ENCODE measurements around the gene FAM83E. TPM values are rescaled to one million over a fixed set of nuclear protein-coding genes. Genes with fewer than 3 reads are reported as not detected.
A peak's percentile ranks its signal among the peaks of the same experiment; 100 is the strongest.

FAM83E gene
- total and polyA plus RNA-seq, 4 donors = 0.45 to 12.3 (median 0.74) TPM; not detected in 1

DNA sequence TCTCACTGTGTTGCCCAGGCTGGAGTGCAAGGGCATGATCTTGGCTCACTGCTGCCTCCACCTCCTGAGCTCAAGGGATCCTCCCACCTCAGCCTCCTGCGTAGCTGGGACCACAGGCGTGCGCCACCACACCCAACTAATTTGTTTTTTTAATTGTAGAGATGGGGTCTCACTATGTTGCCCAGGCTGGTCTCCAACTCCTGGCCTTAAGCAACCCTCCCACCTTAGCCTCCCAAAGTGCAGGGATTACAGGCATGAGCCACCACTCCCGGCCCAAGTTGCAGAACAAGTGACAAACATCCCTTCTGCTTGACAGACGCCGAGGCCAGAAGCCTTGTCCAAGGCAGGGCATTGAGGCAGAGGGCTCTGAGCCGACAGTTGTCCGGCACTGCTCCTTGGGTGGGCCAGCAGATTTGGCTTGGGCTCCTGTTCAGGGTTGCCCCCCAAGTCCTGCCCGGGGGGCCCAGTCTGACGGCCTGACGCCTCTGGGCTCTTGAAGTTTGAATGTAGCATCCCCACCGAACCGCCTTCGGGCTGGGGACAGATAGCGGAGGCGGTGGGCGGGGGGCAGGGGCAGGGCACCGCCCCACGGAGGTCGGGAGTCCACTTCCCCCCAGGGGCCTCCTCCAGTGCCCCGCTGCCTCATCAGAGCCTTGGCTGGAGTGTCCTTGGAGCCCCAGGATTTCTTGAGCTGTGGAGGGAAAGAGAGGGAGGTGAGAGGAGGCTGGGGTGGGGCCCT lies 14.0 kb downstream of the FAM83E start:
- H3K9me3 ChIP-seq (ENCODE audit: control insufficient read depth, low read length) = no peaks in the 10 kb centered on the region
- no peak overlapping the region for H3K27ac ChIP-seq (ENCODE audit: low read depth in 1 of 2, low read length in 2 of 2)
- no peak overlapping the region for H3K4me3 ChIP-seq (ENCODE audit: low read length in 2 of 2)
- no peak for ATAC-seq (ENCODE audit: low FRiP score)
- H3K36me3 ChIP-seq (ENCODE audit: control insufficient read depth in 1 of 2, insufficient read depth in 2 of 2, low read length in 1 of 2) = no peaks in the 10 kb centered on the region
- WGBS, 2 donors = 84 to 87% methylated on average over 21 of the region's 21 CpGs
- intact Hi-C loops (cut with DNase I) = no loop called here
- H3K4me1 ChIP-seq (ENCODE audit: control insufficient read depth in 1 of 2, insufficient read depth in 2 of 2, low read length in 2 of 2) = no peaks in the 10 kb centered on the region
- no peak for DNase-seq
- H3K27me3 ChIP-seq (ENCODE audit: control insufficient read depth in 1 of 2, insufficient read depth in 2 of 2, low read length in 1 of 2) = no peaks in the 10 kb centered on the region

DNA sequence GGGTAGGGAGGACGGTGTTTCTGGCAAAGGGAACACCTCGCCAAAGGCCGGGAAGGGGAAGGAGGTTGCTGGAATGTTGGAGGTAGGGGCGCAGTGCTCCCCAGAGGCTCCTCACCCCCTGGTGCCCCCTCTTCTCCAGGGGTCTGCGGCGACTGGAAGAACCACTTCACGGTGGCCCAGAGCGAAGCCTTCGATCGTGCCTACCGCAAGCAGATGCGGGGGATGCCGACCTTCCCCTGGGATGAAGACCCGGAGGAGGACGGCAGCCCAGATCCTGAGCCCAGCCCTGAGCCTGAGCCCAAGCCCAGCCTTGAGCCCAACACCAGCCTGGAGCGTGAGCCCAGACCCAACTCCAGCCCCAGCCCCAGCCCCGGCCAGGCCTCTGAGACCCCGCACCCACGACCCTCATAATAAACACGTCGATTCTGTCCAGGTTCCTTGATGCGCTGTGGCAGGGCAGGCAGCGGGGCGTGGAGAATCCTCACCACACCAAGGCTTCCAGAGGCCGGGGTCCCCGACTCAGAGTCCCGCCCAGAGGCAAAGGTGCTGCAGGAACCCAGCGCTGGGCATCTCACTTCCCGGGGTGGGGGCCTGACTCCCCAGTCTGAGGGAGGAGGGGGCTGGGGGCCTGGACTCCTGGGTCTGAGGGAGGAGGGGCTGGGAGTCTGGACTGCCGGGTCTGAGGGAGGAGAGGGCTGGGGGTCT lies 15.7 kb downstream of the FAM83E start:
- DNase-seq = no peak
- ATAC-seq (ENCODE audit: low FRiP score) = no peak
- H3K36me3 ChIP-seq (ENCODE audit: control insufficient read depth in 1 of 2, insufficient read depth in 2 of 2, low read length in 1 of 2) = no peaks in the 10 kb centered on the region
- H3K27me3 ChIP-seq (ENCODE audit: control insufficient read depth in 1 of 2, insufficient read depth in 2 of 2, low read length in 1 of 2) = no peaks in the 10 kb centered on the region
- no peak overlapping the region for H3K4me3 ChIP-seq (ENCODE audit: low read length in 2 of 2)
- no peaks in the 10 kb centered on the region for H3K9me3 ChIP-seq (ENCODE audit: control insufficient read depth, low read length)
- intact Hi-C loops (cut with DNase I) = no loop called here
- WGBS, 2 donors = 68 to 69% methylated on average over 30 of the region's 30 CpGs
- H3K27ac ChIP-seq (ENCODE audit: low read depth in 1 of 2, low read length in 2 of 2) = no peak overlapping the region
- H3K4me1 ChIP-seq (ENCODE audit: control insufficient read depth in 1 of 2, insufficient read depth in 2 of 2, low read length in 2 of 2) = no peaks in the 10 kb centered on the region

DNA sequence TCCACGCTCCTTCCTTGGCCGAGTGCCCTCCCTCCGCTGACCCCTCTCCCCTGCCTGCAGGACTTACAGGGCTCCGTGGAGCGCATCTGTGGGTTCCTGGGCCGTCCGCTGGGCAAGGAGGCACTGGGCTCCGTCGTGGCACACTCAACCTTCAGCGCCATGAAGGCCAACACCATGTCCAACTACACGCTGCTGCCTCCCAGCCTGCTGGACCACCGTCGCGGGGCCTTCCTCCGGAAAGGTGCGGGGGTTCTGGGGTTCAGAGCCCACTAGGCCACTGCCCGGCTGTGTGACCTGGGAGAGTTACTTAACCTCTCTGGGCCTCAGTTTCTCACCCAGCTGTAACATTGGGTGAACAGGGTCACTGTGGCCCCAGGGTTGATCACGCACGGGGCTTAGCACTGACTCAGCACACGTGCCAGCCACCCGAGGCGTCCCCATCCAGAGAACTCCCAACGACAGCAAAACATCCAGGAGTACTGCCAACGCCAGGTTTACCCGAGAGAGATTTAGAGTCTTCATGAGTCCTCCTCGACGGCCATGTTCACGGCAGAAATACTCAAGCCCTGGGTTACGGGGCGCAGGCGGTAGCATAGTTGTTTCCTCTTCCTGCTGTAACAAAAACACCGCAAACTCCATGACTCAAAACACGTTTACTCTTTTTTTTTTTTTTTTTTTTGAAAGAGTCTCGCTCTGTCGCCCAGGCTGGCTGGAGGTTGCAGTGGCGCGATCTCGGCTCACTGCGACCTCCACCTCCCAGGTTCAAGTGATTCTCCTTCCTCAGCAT lies 18.0 kb downstream of the FAM83E start:
- no peaks in the 10 kb centered on the region for H3K9me3 ChIP-seq (ENCODE audit: control insufficient read depth, low read length)
- DNase-seq (no peak), ATAC-seq (ENCODE audit: low FRiP score) (no peak)
- H3K27ac ChIP-seq (ENCODE audit: low read depth in 1 of 2, low read length in 2 of 2) = no peak overlapping the region
- H3K4me1 ChIP-seq (ENCODE audit: control insufficient read depth in 1 of 2, insufficient read depth in 2 of 2, low read length in 2 of 2) = no peaks in the 10 kb centered on the region
- H3K4me3 ChIP-seq (ENCODE audit: low read length in 2 of 2) = no peak overlapping the region
- no peaks in the 10 kb centered on the region for H3K36me3 ChIP-seq (ENCODE audit: control insufficient read depth in 1 of 2, insufficient read depth in 2 of 2, low read length in 1 of 2)
- WGBS, 2 donors = 79 to 82% methylated on average over 38 to 39 of the region's 39 CpGs
- no peaks in the 10 kb centered on the region for H3K27me3 ChIP-seq (ENCODE audit: control insufficient read depth in 1 of 2, insufficient read depth in 2 of 2, low read length in 1 of 2)
- intact Hi-C loops (cut with DNase I) = no loop called here

DNA sequence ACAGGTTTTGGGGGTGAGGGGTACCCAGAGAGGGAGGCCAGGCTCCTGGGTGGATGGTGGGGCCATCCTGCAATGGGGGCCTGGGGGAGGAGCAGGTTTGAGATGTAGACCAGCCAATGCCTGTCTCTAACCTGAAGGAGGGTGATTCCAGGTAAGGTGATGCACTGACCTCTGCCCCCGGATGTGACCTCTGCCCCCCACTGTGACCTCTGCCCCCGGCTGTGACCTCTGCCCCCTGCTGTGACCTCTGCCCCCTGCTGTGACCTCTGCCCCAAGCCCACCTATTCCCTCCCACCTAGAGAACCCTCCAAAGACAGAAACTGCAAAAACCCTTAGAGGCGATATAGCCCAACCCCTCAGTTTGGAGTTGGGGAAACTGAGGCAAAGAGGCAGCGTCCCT lies 18.6 kb downstream of the FAM83E start:
- no peaks in the 10 kb centered on the region for H3K27me3 ChIP-seq (ENCODE audit: control insufficient read depth in 1 of 2, insufficient read depth in 2 of 2, low read length in 1 of 2)
- intact Hi-C loops (cut with DNase I) = no loop called here
- no peaks in the 10 kb centered on the region for H3K36me3 ChIP-seq (ENCODE audit: control insufficient read depth in 1 of 2, insufficient read depth in 2 of 2, low read length in 1 of 2)
- no peak for DNase-seq
- no peak for ATAC-seq (ENCODE audit: low FRiP score)
- no peak overlapping the region for H3K27ac ChIP-seq (ENCODE audit: low read depth in 1 of 2, low read length in 2 of 2)
- 81 to 88% methylated on average over 3 to 4 of the region's 4 CpGs for WGBS, 2 donors
- H3K4me3 ChIP-seq (ENCODE audit: low read length in 2 of 2) = no peak overlapping the region
- H3K9me3 ChIP-seq (ENCODE audit: control insufficient read depth, low read length) = no peaks in the 10 kb centered on the region
- no peaks in the 10 kb centered on the region for H3K4me1 ChIP-seq (ENCODE audit: control insufficient read depth in 1 of 2, insufficient read depth in 2 of 2, low read length in 2 of 2)

- no peaks in the 10 kb centered on the region for H3K4me1 ChIP-seq (ENCODE audit: control insufficient read depth in 1 of 2, insufficient read depth in 2 of 2, low read length in 2 of 2)
- no peaks in the 10 kb centered on the region for H3K27me3 ChIP-seq (ENCODE audit: control insufficient read depth in 1 of 2, insufficient read depth in 2 of 2, low read length in 1 of 2)
- H3K36me3 ChIP-seq (ENCODE audit: control insufficient read depth in 1 of 2, insufficient read depth in 2 of 2, low read length in 1 of 2) = no peaks in the 10 kb centered on the region
- 72 to 79% methylated on average over 6 of the region's 6 CpGs for whole genome bisulfite sequencing, 2 donors
- DNase-seq (no peak), ATAC-seq (ENCODE audit: low FRiP score) (no peak)
- no peak overlapping the region for H3K27ac ChIP-seq (ENCODE audit: low read depth in 1 of 2, low read length in 2 of 2)
- no peaks in the 10 kb centered on the region for H3K9me3 ChIP-seq (ENCODE audit: control insufficient read depth, low read length)
- intact Hi-C loops (cut with DNase I) = no loop called here
- H3K4me3 ChIP-seq (ENCODE audit: low read length in 2 of 2) = no peak overlapping the region
Observed at GRCh38 chr19:48595833-48596232, 19.0 kb downstream of the FAM83E start.

GRCh38 chr19:48595171-48595570 lies 19.7 kb downstream of the FAM83E start:
- Histone ChIP-seq H3K4me1 (ENCODE audit: control insufficient read depth in 1 of 2, insufficient read depth in 2 of 2, low read length in 2 of 2) (no peaks in the 10 kb centered on the region), H3K27ac (ENCODE audit: low read depth in 1 of 2, low read length in 2 of 2) (no peak overlapping the region), H3K9me3 (ENCODE audit: control insufficient read depth, low read length) (no peaks in the 10 kb centered on the region), H3K4me3 (ENCODE audit: low read length in 2 of 2) (no peak overlapping the region), H3K27me3 (ENCODE audit: control insufficient read depth in 1 of 2, insufficient read depth in 2 of 2, low read length in 1 of 2) (no peaks in the 10 kb centered on the region), H3K36me3 (ENCODE audit: control insufficient read depth in 1 of 2, insufficient read depth in 2 of 2, low read length in 1 of 2) (no peaks in the 10 kb centered on the region)
- no peak for ATAC-seq (ENCODE audit: low FRiP score)
- DNase-seq = no peak
- 87 to 90% methylated on average over 9 of the region's 9 CpGs for WGBS, 2 donors
- intact Hi-C loops (cut with DNase I) = no loop called here

DNA sequence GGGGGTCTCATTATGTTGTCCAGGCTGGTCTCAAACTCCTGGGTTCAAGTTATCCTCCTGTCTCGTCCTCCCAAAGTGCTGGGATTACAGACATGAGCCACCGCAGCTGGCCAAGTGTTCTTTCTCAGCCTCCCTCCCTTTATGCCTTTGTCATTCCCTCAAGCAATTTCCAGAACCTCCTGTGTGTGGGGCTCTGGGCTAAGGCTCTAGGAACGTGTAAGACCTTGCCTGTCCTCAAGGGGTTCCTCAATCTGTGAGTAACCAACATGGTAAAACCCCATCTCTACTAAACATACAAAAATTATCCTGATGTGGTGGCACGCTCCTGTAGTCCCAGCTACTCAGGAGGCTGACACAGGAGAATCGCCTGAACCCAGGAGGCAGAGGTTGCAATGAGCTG lies 23.9 kb downstream of the FAM83E start:
- no peaks in the 10 kb centered on the region for H3K27me3 ChIP-seq (ENCODE audit: control insufficient read depth in 1 of 2, insufficient read depth in 2 of 2, low read length in 1 of 2)
- intact Hi-C loops (cut with DNase I) = no loop called here
- WGBS, 2 donors = 79 to 87% methylated on average over 5 of the region's 5 CpGs
- H3K4me3 ChIP-seq (ENCODE audit: low read length in 2 of 2) = no peak overlapping the region
- H3K4me1 ChIP-seq (ENCODE audit: control insufficient read depth in 1 of 2, insufficient read depth in 2 of 2, low read length in 2 of 2) = no peaks in the 10 kb centered on the region
- H3K36me3 ChIP-seq (ENCODE audit: control insufficient read depth in 1 of 2, insufficient read depth in 2 of 2, low read length in 1 of 2) = no peaks in the 10 kb centered on the region
- no peaks in the 10 kb centered on the region for H3K9me3 ChIP-seq (ENCODE audit: control insufficient read depth, low read length)
- no peak for ATAC-seq (ENCODE audit: low FRiP score)
- H3K27ac ChIP-seq (ENCODE audit: low read depth in 1 of 2, low read length in 2 of 2) = no peak overlapping the region
- no peak for DNase-seq

DNA sequence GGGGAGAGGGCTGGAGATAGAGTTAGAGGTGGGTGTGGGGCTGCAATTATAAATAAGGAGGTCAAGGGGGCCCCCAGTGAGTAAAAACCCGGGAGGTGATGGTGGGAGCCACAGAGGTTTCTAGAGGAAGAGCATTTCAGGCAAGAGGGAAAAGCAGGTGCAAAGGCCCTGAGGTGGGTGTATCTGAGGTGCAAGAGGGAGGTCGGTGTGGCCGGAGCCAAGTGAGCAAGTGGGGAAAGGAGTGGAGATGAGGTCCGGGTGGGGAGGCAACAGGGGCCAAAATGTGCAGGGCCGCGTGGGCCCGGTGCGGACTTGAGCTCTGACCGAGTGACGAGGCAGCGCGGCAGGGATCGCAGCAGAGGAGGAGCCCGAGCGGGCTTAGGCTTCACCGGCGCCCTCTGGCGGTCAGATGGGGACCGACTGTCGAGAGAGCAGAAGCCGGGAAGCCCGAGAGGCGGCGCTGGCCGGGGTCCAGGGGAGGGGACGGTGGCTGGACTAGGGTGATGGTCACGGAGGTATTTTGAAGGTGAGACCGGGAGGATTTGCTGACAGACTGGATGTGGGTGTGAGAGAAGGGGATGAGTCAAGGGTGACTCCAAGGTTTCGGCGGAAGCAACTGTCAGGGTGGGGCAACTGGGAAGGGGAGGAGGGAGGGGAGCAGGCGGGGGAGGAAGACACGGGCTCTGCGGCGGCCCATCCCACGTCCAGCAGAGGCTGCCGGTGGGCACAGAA lies 26.0 kb downstream of the FAM83E start:
- no peaks in the 10 kb centered on the region for H3K9me3 ChIP-seq (ENCODE audit: control insufficient read depth, low read length)
- intact Hi-C loops (cut with DNase I) = loop anchor here (5.0 to 10.0 kb wide), 5 partner anchors 142 to 324 kb away; partner anchors contain the start of gene GRWD1 (in 1 of the 2)
- ATAC-seq (ENCODE audit: low FRiP score) = peak; percentile 91
- H3K4me1 ChIP-seq (ENCODE audit: control insufficient read depth in 1 of 2, insufficient read depth in 2 of 2, low read length in 2 of 2) = no peaks in the 10 kb centered on the region
- H3K36me3 ChIP-seq (ENCODE audit: control insufficient read depth in 1 of 2, insufficient read depth in 2 of 2, low read length in 1 of 2) = no peaks in the 10 kb centered on the region
- H3K27ac ChIP-seq (ENCODE audit: low read depth in 1 of 2, low read length in 2 of 2) = no peak overlapping the region
- H3K4me3 ChIP-seq (ENCODE audit: low read length in 2 of 2) = no peak overlapping the region
- no peaks in the 10 kb centered on the region for H3K27me3 ChIP-seq (ENCODE audit: control insufficient read depth in 1 of 2, insufficient read depth in 2 of 2, low read length in 1 of 2)
- peak; percentile 95 to 98 for DNase-seq
- WGBS, 2 donors = 3 to 5% methylated on average over 36 of the region's 36 CpGs

Data from aorta (tissue), 5 donors.